GM19099 (cell line): Measurements from ENCODE around the gene CACNA1I.

ENCODE experiments used
- POLR2A ChIP-seq: IDR thresholded peaks from 3 replicates; pipeline ENCODE4 v1.6.1; 2011; ENCODE audit warnings: low read depth; ENCODE audit not compliant: insufficient read length; ENCODE audit errors: extremely low read depth

The CACNA1I gene

GRCh38 chr22:39621826-39622225, 51.3 kb downstream of the CACNA1I start:
- no peak for TF ChIP-seq POLR2A

- TF ChIP-seq POLR2A = no peak
Measured at GRCh38 chr22:39622881-39623367, 52.4 kb downstream of the CACNA1I start.

- TF ChIP-seq POLR2A = no peak
Measured at GRCh38 chr22:39623603-39624500, 53.3 kb downstream of the CACNA1I start.

- no peak for TF ChIP-seq POLR2A
Measured at GRCh38 chr22:39624501-39624821, 53.9 kb downstream of the CACNA1I start.

GRCh38 chr22:39625569-39626537, 55.3 kb downstream of the CACNA1I start:
- TF ChIP-seq POLR2A = no peak

GRCh38 chr22:39627208-39627607, 56.7 kb downstream of the CACNA1I start:
- TF ChIP-seq POLR2A = no peak

GRCh38 chr22:39627865-39628562, 57.5 kb downstream of the CACNA1I start:
- no peak for TF ChIP-seq POLR2A

- no peak for TF ChIP-seq POLR2A
Measured at GRCh38 chr22:39628563-39629080, 58.1 kb downstream of the CACNA1I start.

GRCh38 chr22:39629851-39630250, 59.3 kb downstream of the CACNA1I start:
- TF ChIP-seq POLR2A = no peak

GRCh38 chr22:39630721-39631120, 60.2 kb downstream of the CACNA1I start:
- no peak for TF ChIP-seq POLR2A

- no peak for TF ChIP-seq POLR2A
Measured at GRCh38 chr22:39631381-39632286, 61.1 kb downstream of the CACNA1I start.

- no peak for TF ChIP-seq POLR2A
Measured at GRCh38 chr22:39634530-39635405, 64.2 kb downstream of the CACNA1I start.

- no peak for TF ChIP-seq POLR2A
Measured at GRCh38 chr22:39635719-39636118, 65.2 kb downstream of the CACNA1I start.
